HepG2 (cell line): ENCODE measurements around the gene COBL. TPM values are rescaled to one million over a fixed set of nuclear protein-coding genes. Genes with fewer than 3 reads are reported as not detected.

Source experiments
- ATAC-seq: fragments of 200-7000 bp; cut with Tn5 transposase; 3 replicates; pipeline ENCODE4 v1.9.1; 2020; ENCODE audit warnings: mild to moderate bottlenecking, moderate library complexity
- BruUV-seq: library from RNA; stranded (reverse); fragments of 400-500 nt; replicated peaks from 2 replicates; lab custom pipeline; 2021; lab: Mats Ljungman, UMichigan
- CTCF ChIA-PET: fragments of 300-600 bp; formaldehyde crosslinking; extraction: SDS; loops from one replicate; lab custom pipeline; 2021; ENCODE audit warnings: low total read pairs, inconsistent platforms, low intra/inter-chr PET ratio; lab: Yijun Ruan, JAX
- POLR2A ChIA-PET: fragments of 350-600 bp; sonication (Branson Sonifier 250); formaldehyde crosslinking; loops from one replicate; lab custom pipeline; 2020; ENCODE audit warnings: antibody characterized with exemption, inconsistent platforms; lab: Yijun Ruan, JAX
- DNase-seq: peaks from one replicate; pipeline ENCODE4 v3.0.0-alpha.2; 2015; ENCODE audit warnings: low spot score
- FAIRE-seq: peaks from 3 replicates; lab custom pipeline; 2011; peaks lifted over from hg19 to GRCh38; lab: Jason Lieb, UNC
- H2AFZ ChIP-seq: one replicate; pipeline ENCODE4 v1.6.1; 2011; ENCODE audit warnings: low read length, inconsistent platforms
- H3K27ac ChIP-seq: fragments of 300-600 bp; 3 replicates; pipeline ENCODE4 v1.8.0; 2011; ENCODE audit warnings: mixed run types, mild to moderate bottlenecking, mixed read lengths, low read length, inconsistent platforms; ENCODE audit not compliant: insufficient read depth; ENCODE audit errors: extremely low read length
- H3K27me3 ChIP-seq, 2 experiments: fragments of 200-600 bp in 1 of 2; 2 replicates in 1 of 2; 3 replicates in 1 of 2; pipeline versions ENCODE4 v1.6.0 to v1.8.0; 2011; ENCODE audit warnings: low read length in 2 of 2, mild to moderate bottlenecking in 2 of 2, moderate library complexity in 2 of 2, inconsistent platforms in 1 of 2; ENCODE audit not compliant: insufficient read depth in 2 of 2, control insufficient read depth in 1 of 2
- H3K36me3 ChIP-seq, 2 experiments: fragments of 200-600 bp in 1 of 2; replicated peaks in 1 of 2; 2 replicates in 1 of 2; 3 replicates in 1 of 2; pipeline versions ENCODE4 v1.5.1 to v1.8.0; 2011; ENCODE audit warnings: low read length in 2 of 2, inconsistent platforms in 1 of 2; ENCODE audit not compliant: insufficient read depth in 2 of 2, control insufficient read depth in 1 of 2
- H3K4me1 ChIP-seq: 2 replicates; pipeline ENCODE4 v1.5.1; 2012; ENCODE audit warnings: low read length, inconsistent platforms; ENCODE audit not compliant: insufficient read depth
- H3K4me2 ChIP-seq: 2 replicates; pipeline ENCODE4 v1.6.0; 2011; ENCODE audit warnings: low read depth, low read length, inconsistent platforms
- H3K4me3 ChIP-seq, 3 experiments: fragments of 200-600 bp in 1 of 3; sonication (generic), shearing (Covaris generic) in 1 of 3; replicated peaks in 1 of 3; 2 replicates each; pipeline ENCODE4 v1.5.1; 2011 to 2016; ENCODE audit warnings: low read length in 3 of 3, inconsistent platforms in 2 of 3, low read depth in 2 of 3, mild to moderate bottlenecking in 2 of 3, control low read depth in 1 of 3, mixed read lengths in 1 of 3; ENCODE audit not compliant: insufficient read depth in 1 of 3
- H3K79me2 ChIP-seq: one replicate; pipeline ENCODE4 v1.6.1; 2011; ENCODE audit warnings: low read length, inconsistent platforms; ENCODE audit not compliant: insufficient read depth
- H3K9ac ChIP-seq: 2 replicates; pipeline ENCODE4 v1.6.0; 2011; ENCODE audit warnings: mild to moderate bottlenecking, low read depth, low read length, inconsistent platforms; ENCODE audit not compliant: insufficient read depth
- H3K9me3 ChIP-seq: 2 replicates; pipeline ENCODE4 v1.5.1; 2012; ENCODE audit warnings: mild to moderate bottlenecking, low read length
- H4K20me1 ChIP-seq: 2 replicates; pipeline ENCODE4 v1.6.0; 2011; ENCODE audit warnings: inconsistent platforms, mild to moderate bottlenecking, low read length, moderate library complexity; ENCODE audit not compliant: insufficient read depth
- GABPA ChIP-seq, 2 experiments: IDR thresholded peaks; 2 replicates each; pipeline ENCODE4 v1.6.1; 2011 to 2016; ENCODE audit warnings: low read depth in 2 of 2, low read length in 1 of 2, missing biosample characterization in 1 of 2, missing genetic modification characterization in 1 of 2
- MXD4 ChIP-seq: IDR thresholded peaks from 2 replicates; pipeline ENCODE4 v1.6.1; 2016; ENCODE audit warnings: mild to moderate bottlenecking, missing biosample characterization, missing genetic modification reagents
- NCOA2 ChIP-seq: sonication (generic); formaldehyde crosslinking; IDR thresholded peaks from 2 replicates; pipeline ENCODE4 v1.8.0; 2022; ENCODE audit warnings: inconsistent platforms
- PRPF4 ChIP-seq: fragments of 200-400 bp; formaldehyde crosslinking; IDR thresholded peaks from 2 replicates; pipeline ENCODE4 v1.6.1; 2016; ENCODE audit warnings: low read length, low read depth; ENCODE audit not compliant: poor library complexity, severe bottlenecking
- SAFB2 ChIP-seq: sonication (generic); formaldehyde crosslinking; IDR thresholded peaks from 2 replicates; pipeline ENCODE4 v1.5.1; 2020; ENCODE audit warnings: missing genetic modification reagents, low read depth, mild to moderate bottlenecking, borderline replicate concordance
- SETDB1 ChIP-seq: sonication (generic); formaldehyde crosslinking; IDR thresholded peaks from 2 replicates; pipeline ENCODE4 v1.5.1; 2020; ENCODE audit warnings: missing genetic modification reagents, mild to moderate bottlenecking, borderline replicate concordance
- TAF1 ChIP-seq: sonication (generic); formaldehyde crosslinking; IDR thresholded peaks from 2 replicates; pipeline ENCODE4 v1.4.0; 2020; ENCODE audit warnings: missing genetic modification reagents
- ZNF83 ChIP-seq: sonication (generic); formaldehyde crosslinking; IDR thresholded peaks from 2 replicates; pipeline ENCODE4 v1.4.0; 2020; ENCODE audit warnings: missing genetic modification reagents, mild to moderate bottlenecking, borderline replicate concordance
- WGBS: methylation state at CpG from one replicate; pipeline ENCODE4 v1.1.6; 2017; ENCODE audit warnings: low lambda C conversion rate; 5-methylcytosine and 5-hydroxymethylcytosine counted together
- in situ Hi-C: cut with HindIII; loops from 2 replicates; pipeline ENCODE4 v1.10.0; 2017; ENCODE audit warnings: low pct_unique_long_range_greater_than_20kb; ENCODE audit not compliant: extremely low pct_ligation_motif_present
- intact Hi-C: fragments of 100-400 bp; cut with micrococcal nuclease; formaldehyde crosslinking; loops from one replicate; pipeline ENCODE4 v1.10.0; 2022; ENCODE audit not compliant: unreplicated experiment
- polyA plus RNA-seq, 8 experiments: library from polyadenylated mRNA; depleted of rRNA in 3 of 8; stranded (reverse) in 7 of 8; unstranded in 1 of 8; fragments of >200 nt; fragmentation: Illumina TruSeq in 4 of 8; extraction: Trizol in 4 of 8; gene quantifications; 2 replicates each; pipeline versions ENCODE4 v1.2.1 to v1.2.3, GENCODE V29; 2011 to 2016; ENCODE audit warnings: low read depth in 4 of 8, missing spikeins in 1 of 8, mixed read lengths in 1 of 8; ENCODE audit not compliant: insufficient read depth in 1 of 8
- total RNA-seq, 5 experiments: library from RNA; depleted of rRNA; stranded (reverse); fragments of >200 nt; fragmentation: Illumina TruSeq; extraction: Trizol; gene quantifications; 2 replicates each; pipeline ENCODE4 v1.2.3, GENCODE V29; 2016; ENCODE audit warnings: low read depth in 1 of 5
- TF ChIP-seq, protein P1 (sequence below): sonication (generic); formaldehyde crosslinking; IDR thresholded peaks from 2 replicates; pipeline ENCODE4 v1.9.0; 2022; ENCODE audit warnings: missing genetic modification reagents, mild to moderate bottlenecking, borderline replicate concordance

COBL gene
- total and polyA plus RNA-seq, 2 of the 13 experiments (the other 11 are each of a cell fraction or from before 2014, with no cell fraction given) = 3.8 to 4.9 TPM

DNA sequence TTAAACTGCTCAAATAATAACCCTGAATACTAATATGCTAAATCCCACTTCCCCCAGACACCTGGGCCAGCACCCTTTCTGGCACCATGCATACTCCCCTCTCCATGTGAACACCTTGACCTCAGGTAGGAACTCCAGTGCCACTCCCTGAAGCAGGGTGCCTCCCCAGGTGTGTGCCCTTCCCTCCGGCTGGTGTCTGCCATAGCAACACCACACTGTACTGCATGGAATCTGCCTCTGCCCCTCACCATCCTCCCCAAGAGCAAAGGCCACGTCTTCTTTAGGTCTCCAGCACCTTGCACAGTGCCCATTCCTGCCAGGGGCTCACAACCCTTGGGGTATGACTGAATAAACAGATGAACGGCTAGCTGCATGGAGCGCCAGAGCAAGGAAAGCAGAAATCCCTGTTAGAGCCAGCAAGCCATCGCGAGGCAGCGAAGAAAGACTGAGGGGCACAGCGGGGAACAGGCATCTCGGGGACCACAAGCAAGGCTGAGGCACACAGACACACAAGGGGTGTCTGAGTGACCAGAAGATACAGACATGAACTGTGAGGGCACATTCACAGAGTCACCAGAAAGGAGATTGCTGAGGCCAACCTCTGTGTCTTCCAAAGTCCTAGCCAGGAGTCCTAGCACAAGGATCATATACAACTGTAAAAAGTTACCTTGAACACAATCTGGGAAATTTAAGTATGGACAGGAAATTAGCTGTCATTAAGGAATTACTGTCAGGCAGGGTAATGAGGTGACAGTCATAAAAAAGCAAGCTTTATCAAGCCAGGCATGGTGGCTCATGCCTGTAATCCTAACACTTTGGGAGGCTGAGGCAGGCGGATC is 25.7 kb downstream of the COBL start (continued):
- TF ChIP-seq, protein P1, sequence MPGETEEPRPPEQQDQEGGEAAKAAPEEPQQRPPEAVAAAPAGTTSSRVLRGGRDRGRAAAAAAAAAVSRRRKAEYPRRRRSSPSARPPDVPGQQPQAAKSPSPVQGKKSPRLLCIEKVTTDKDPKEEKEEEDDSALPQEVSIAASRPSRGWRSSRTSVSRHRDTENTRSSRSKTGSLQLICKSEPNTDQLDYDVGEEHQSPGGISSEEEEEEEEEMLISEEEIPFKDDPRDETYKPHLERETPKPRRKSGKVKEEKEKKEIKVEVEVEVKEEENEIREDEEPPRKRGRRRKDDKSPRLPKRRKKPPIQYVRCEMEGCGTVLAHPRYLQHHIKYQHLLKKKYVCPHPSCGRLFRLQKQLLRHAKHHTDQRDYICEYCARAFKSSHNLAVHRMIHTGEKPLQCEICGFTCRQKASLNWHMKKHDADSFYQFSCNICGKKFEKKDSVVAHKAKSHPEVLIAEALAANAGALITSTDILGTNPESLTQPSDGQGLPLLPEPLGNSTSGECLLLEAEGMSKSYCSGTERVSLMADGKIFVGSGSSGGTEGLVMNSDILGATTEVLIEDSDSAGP (CRISPR knock-in tag) = no peak
- TF ChIP-seq MXD4 (CRISPR knock-in tag) (no peak), PRPF4 (no peak), ZNF83 (CRISPR knock-in tag) (no peak), SETDB1 (CRISPR knock-in tag) (no peak)

DNA sequence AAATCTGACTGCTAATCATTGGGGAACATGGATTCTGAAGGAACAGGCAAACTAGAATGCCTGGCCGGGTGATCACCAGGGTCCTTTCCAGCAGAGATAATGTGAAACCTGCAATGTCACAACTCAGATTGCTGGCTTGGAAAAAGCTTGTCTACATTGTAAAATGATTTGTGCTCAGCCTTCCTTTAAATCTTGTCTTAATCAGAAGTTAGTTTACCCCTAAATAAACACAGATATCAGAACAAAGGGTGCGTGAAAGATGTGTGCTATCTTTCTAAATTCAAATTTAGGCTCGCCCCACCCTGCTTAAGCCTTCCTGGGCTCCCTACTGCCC is 26.3 kb downstream of the COBL start:
- in situ Hi-C loops = no loop called here
- H3K9ac ChIP-seq = no peak overlapping the region
- no peak overlapping the region for H3K27ac ChIP-seq
- peaks cover 13% of the 10 kb centered on the region; the same call in 1 of the 2 replicates for H3K4me1 ChIP-seq
- no peak overlapping the region for H2AFZ ChIP-seq
- H3K27me3 ChIP-seq = no peaks in the 10 kb centered on the region
- TF ChIP-seq GABPA (IDR thresholded peaks at IDR 0.05; ENCODE audit: low read depth, low read length) (no peak), GABPA (CRISPR knock-in tag; IDR thresholded peaks at IDR 0.05; ENCODE audit: low read depth) (no peak), TAF1 (CRISPR knock-in tag) (no peak), NCOA2 (CRISPR knock-in tag) (no peak), SAFB2 (CRISPR knock-in tag) (no peak)
- TF ChIP-seq, all 625 proteins: peak for 0
- Histone ChIP-seq H4K20me1 (peaks cover 14% of the 10 kb centered on the region; the same call in 1 of the 2 replicates), H3K9me3 (no peaks in the 10 kb centered on the region), H3K36me3 (no peaks in the 10 kb centered on the region), H3K79me2 (peaks cover 15% of the 10 kb centered on the region), H3K4me3 (no peak overlapping the region), H3K4me2 (no peak overlapping the region)
- ChIA-PET POLR2A (no interaction called here), CTCF (no interaction called here)
- intact Hi-C loops = no loop called here
- WGBS = 93% methylated on average over 3 of the region's 3 CpGs
- BruUV-seq = no TSS peak
- DNase-seq (no peak), FAIRE-seq (no peak), ATAC-seq (no peak)
